WTC11 (cell line): ENCODE data around the gene ORMDL2. TPM values are rescaled to one million over a fixed set of nuclear protein-coding genes. Genes with fewer than 3 reads are reported as not detected.
A peak's percentile ranks its signal among the peaks of the same experiment; 100 is the strongest.

Experiments used
- ATAC-seq: fragments of 200-7000 bp; cut with Tn5 transposase; 2 replicates; pipeline ENCODE4 v1.10.0; 2021; ENCODE audit warnings: mild to moderate bottlenecking, moderate library complexity
- CTCF ChIA-PET: fragments of 300-600 bp; sonication (Branson Sonifier 250); formaldehyde crosslinking; loops from one replicate; lab custom pipeline; 2021; ENCODE audit warnings: antibody characterized with exemption; lab: Charles Lee
- POLR2A ChIA-PET: fragments of 350-600 bp; sonication (Branson Sonifier 250); formaldehyde crosslinking; loops from one replicate; lab custom pipeline; 2021; ENCODE audit warnings: antibody characterized with exemption; lab: Charles Lee
- DNase-seq: peaks from one replicate; pipeline ENCODE4 v3.0.0; 2021; ENCODE audit warnings: low spot score
- H3K27ac Mint-ChIP-seq: 2 replicates; pipeline ENCODE4 v1.8.0; 2021; ENCODE audit warnings: mixed read lengths
- H3K27me3 Mint-ChIP-seq: 2 replicates; pipeline ENCODE4 v1.8.0; 2021; ENCODE audit warnings: low read depth, mild to moderate bottlenecking, moderate library complexity, mixed read lengths
- H3K36me3 Mint-ChIP-seq: 2 replicates; pipeline ENCODE4 v1.8.0; 2021; ENCODE audit warnings: mixed read lengths
- H3K4me1 Mint-ChIP-seq: 2 replicates; pipeline ENCODE4 v1.8.0; 2022; ENCODE audit warnings: mixed read lengths
- H3K4me3 Mint-ChIP-seq: 2 replicates; pipeline ENCODE4 v1.8.0; 2021; ENCODE audit warnings: mild to moderate bottlenecking, moderate library complexity, mixed read lengths
- H3K9me3 Mint-ChIP-seq: 2 replicates; pipeline ENCODE4 v1.8.0; 2021; ENCODE audit warnings: mixed read lengths
- AR ChIP-seq: fragments of 250-450 bp; sonication (Bioruptor Pico); IDR thresholded peaks from 2 replicates; pipeline ENCODE4 v1.9.0; 2021; ENCODE audit warnings: mild to moderate bottlenecking
- ATF1 ChIP-seq: sonication (generic); formaldehyde crosslinking; IDR thresholded peaks from 2 replicates; pipeline ENCODE4 v1.8.1; 2023; ENCODE audit warnings: mild to moderate bottlenecking, moderate library complexity, missing genetic modification reagents
- ELF4 ChIP-seq: sonication (generic); formaldehyde crosslinking; IDR thresholded peaks from 2 replicates; pipeline ENCODE4 v1.8.1; 2022; ENCODE audit warnings: low read depth, mild to moderate bottlenecking, moderate library complexity, missing genetic modification reagents
- FOXK1 ChIP-seq: sonication (generic); formaldehyde crosslinking; IDR thresholded peaks from 2 replicates; pipeline ENCODE4 v1.8.0; 2022; ENCODE audit warnings: mild to moderate bottlenecking, moderate library complexity, missing genetic modification reagents
- JUN ChIP-seq: sonication (generic); formaldehyde crosslinking; IDR thresholded peaks from 2 replicates; pipeline ENCODE4 v1.8.0; 2023; ENCODE audit warnings: mild to moderate bottlenecking, missing genetic modification reagents
- MLX ChIP-seq: sonication (generic); formaldehyde crosslinking; IDR thresholded peaks from 2 replicates; pipeline ENCODE4 v1.8.1; 2023; ENCODE audit warnings: mild to moderate bottlenecking, missing genetic modification reagents, moderate library complexity
- NFATC4 ChIP-seq: fragments of 250-450 bp; sonication (Bioruptor Pico); IDR thresholded peaks from 2 replicates; pipeline ENCODE4 v1.9.0; 2021; ENCODE audit warnings: mild to moderate bottlenecking
- NFE2L1 ChIP-seq: sonication (generic); formaldehyde crosslinking; IDR thresholded peaks from 2 replicates; pipeline ENCODE4 v1.8.1; 2023; ENCODE audit warnings: missing genetic modification reagents
- NFYB ChIP-seq: sonication (generic); formaldehyde crosslinking; conservative IDR thresholded peaks from 2 replicates; pipeline ENCODE4 v1.8.0; 2022; ENCODE audit warnings: low read depth, missing genetic modification reagents
- NR3C1 ChIP-seq: sonication (generic); formaldehyde crosslinking; conservative IDR thresholded peaks from 2 replicates; pipeline ENCODE4 v1.8.1; 2023; ENCODE audit warnings: low read depth, mild to moderate bottlenecking, missing genetic modification reagents
- PRRX2 ChIP-seq: fragments of 250-450 bp; sonication (Bioruptor Pico); IDR thresholded peaks from 2 replicates; pipeline ENCODE4 v1.8.0; 2021; ENCODE audit warnings: mild to moderate bottlenecking
- RORB ChIP-seq: fragments of 250-450 bp; sonication (Bioruptor Pico); IDR thresholded peaks from 2 replicates; pipeline ENCODE4 v1.9.0; 2021; ENCODE audit warnings: mild to moderate bottlenecking
- SMAD3 ChIP-seq: sonication (generic); formaldehyde crosslinking; IDR thresholded peaks from 2 replicates; pipeline ENCODE4 v1.8.0; 2022; ENCODE audit warnings: missing genetic modification reagents, mild to moderate bottlenecking, borderline replicate concordance
- SOX15 ChIP-seq: fragments of 250-450 bp; sonication (Bioruptor Pico); IDR thresholded peaks from 2 replicates; pipeline ENCODE4 v1.9.0; 2021; ENCODE audit warnings: mild to moderate bottlenecking
- TCF7 ChIP-seq: sonication (generic); formaldehyde crosslinking; IDR thresholded peaks from 2 replicates; pipeline ENCODE4 v1.8.0; 2022; ENCODE audit warnings: mild to moderate bottlenecking, low read depth, missing genetic modification reagents, moderate library complexity
- total RNA-seq: library from RNA; stranded (reverse); gene quantifications from 3 replicates; pipeline ENCODE4 v1.2.3, GENCODE V29; 2021
- TF ChIP-seq, protein P1 (sequence below): sonication (generic); formaldehyde crosslinking; IDR thresholded peaks from 2 replicates; pipeline ENCODE4 v1.8.1; 2023; ENCODE audit warnings: mild to moderate bottlenecking, missing genetic modification reagents
- TF ChIP-seq, protein P2 (sequence below): fragments of 250-450 bp; sonication (Bioruptor Pico); IDR thresholded peaks from 2 replicates; pipeline ENCODE4 v1.9.0; 2021; ENCODE audit warnings: moderate library complexity, mild to moderate bottlenecking, inconsistent platforms, borderline replicate concordance
- TF ChIP-seq, protein P3 (sequence below): sonication (generic); formaldehyde crosslinking; IDR thresholded peaks from 2 replicates; pipeline ENCODE4 v1.8.1; 2022; ENCODE audit warnings: mild to moderate bottlenecking, missing genetic modification reagents, moderate library complexity, borderline replicate concordance
- TF ChIP-seq, protein P4 (sequence below): sonication (generic); formaldehyde crosslinking; IDR thresholded peaks from 2 replicates; pipeline ENCODE4 v1.8.1; 2023; ENCODE audit warnings: mild to moderate bottlenecking, missing genetic modification reagents

The ORMDL2 gene
- total RNA-seq, 1 experiment from 2014 or later: 32.9 TPM

- CTCF ChIA-PET: interaction anchor here (0.6 to 1.2 kb wide), 2 partner anchors 113 to 125 kb away, joined by 3 read pairs; no protein-coding TSS in a partner anchor
- no peak for DNase-seq
- no peaks in the 10 kb centered on the region for H3K9me3 Mint-ChIP-seq
- no peak overlapping the region for H3K4me3 Mint-ChIP-seq
- peaks cover 8% of the 10 kb centered on the region for H3K4me1 Mint-ChIP-seq
- TF ChIP-seq ELF4 (CRISPR knock-in tag) (no peak), JUN (CRISPR knock-in tag) (no peak), AR (CRISPR knock-in tag) (no peak), MLX (CRISPR knock-in tag) (no peak), TCF7 (CRISPR knock-in tag) (no peak), ATF1 (no peak), NR3C1 (CRISPR knock-in tag) (no peak), SOX15 (CRISPR knock-in tag) (no peak), RORB (CRISPR knock-in tag) (no peak), NFE2L1 (no peak), FOXK1 (CRISPR knock-in tag) (no peak), NFYB (CRISPR knock-in tag) (no peak), NFATC4 (no peak), SMAD3 (CRISPR knock-in tag) (no peak), PRRX2 (CRISPR knock-in tag) (no peak)
- TF ChIP-seq, protein P1, sequence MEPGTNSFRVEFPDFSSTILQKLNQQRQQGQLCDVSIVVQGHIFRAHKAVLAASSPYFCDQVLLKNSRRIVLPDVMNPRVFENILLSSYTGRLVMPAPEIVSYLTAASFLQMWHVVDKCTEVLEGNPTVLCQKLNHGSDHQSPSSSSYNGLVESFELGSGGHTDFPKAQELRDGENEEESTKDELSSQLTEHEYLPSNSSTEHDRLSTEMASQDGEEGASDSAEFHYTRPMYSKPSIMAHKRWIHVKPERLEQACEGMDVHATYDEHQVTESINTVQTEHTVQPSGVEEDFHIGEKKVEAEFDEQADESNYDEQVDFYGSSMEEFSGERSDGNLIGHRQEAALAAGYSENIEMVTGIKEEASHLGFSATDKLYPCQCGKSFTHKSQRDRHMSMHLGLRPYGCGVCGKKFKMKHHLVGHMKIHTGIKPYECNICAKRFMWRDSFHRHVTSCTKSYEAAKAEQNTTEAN (CRISPR knock-in tag): no peak
- TF ChIP-seq, protein P2, sequence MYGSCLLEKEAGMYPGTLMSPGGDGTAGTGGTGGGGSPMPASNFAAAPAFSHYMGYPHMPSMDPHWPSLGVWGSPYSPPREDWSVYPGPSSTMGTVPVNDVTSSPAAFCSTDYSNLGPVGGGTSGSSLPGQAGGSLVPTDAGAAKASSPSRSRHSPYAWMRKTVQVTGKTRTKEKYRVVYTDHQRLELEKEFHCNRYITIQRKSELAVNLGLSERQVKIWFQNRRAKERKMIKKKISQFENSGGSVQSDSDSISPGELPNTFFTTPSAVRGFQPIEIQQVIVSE (CRISPR knock-in tag): no peak
- TF ChIP-seq, protein P3, sequence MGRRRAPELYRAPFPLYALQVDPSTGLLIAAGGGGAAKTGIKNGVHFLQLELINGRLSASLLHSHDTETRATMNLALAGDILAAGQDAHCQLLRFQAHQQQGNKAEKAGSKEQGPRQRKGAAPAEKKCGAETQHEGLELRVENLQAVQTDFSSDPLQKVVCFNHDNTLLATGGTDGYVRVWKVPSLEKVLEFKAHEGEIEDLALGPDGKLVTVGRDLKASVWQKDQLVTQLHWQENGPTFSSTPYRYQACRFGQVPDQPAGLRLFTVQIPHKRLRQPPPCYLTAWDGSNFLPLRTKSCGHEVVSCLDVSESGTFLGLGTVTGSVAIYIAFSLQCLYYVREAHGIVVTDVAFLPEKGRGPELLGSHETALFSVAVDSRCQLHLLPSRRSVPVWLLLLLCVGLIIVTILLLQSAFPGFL: no peak
- TF ChIP-seq, protein P4, sequence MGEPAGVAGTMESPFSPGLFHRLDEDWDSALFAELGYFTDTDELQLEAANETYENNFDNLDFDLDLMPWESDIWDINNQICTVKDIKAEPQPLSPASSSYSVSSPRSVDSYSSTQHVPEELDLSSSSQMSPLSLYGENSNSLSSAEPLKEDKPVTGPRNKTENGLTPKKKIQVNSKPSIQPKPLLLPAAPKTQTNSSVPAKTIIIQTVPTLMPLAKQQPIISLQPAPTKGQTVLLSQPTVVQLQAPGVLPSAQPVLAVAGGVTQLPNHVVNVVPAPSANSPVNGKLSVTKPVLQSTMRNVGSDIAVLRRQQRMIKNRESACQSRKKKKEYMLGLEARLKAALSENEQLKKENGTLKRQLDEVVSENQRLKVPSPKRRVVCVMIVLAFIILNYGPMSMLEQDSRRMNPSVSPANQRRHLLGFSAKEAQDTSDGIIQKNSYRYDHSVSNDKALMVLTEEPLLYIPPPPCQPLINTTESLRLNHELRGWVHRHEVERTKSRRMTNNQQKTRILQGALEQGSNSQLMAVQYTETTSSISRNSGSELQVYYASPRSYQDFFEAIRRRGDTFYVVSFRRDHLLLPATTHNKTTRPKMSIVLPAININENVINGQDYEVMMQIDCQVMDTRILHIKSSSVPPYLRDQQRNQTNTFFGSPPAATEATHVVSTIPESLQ (CRISPR knock-in tag): no peak
- peaks cover 12% of the 10 kb centered on the region for H3K27me3 Mint-ChIP-seq
- peak; percentile 38; the same call in 1 of the 2 replicates for ATAC-seq
- POLR2A ChIA-PET: no interaction called here
- no peaks in the 10 kb centered on the region for H3K36me3 Mint-ChIP-seq
- H3K27ac Mint-ChIP-seq: no peak overlapping the region
Observed at GRCh38 chr12:55850893-55851292, 33.1 kb downstream of the ORMDL2 start.
